ENCODE results near the gene SMC6.

The SMC6 gene

DNA sequence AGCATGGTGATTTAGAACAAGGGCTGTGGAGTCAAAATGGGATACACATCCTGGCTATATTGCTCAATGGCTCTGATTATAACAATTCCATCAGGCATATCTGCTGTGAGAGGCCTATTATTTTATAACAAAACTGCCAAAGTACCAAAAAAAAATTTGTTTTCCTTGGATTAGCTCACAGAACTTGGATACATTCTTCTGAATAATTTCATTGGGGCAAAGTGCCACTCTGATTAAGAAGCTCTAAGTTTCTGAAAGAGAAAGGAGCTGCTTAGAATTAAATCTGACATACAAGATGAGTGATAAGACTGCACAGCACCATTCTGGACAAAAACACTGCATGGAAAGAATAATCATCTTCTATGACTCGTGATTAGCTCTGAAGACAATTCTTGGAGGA lies 85.7 kb downstream of the SMC6 start:
- no peak for DNase-seq (ENCODE audit: low read depth, low spot score)
- Histone ChIP-seq H3K4me1 (ENCODE audit: insufficient read depth, insufficient read length) (no peaks in the 10 kb centered on the region), H3K9me3 (ENCODE audit: insufficient read depth, low read length) (no peaks in the 10 kb centered on the region), H3K4me3 (ENCODE audit: insufficient read length, low read depth) (no peak overlapping the region), H3K36me3 (ENCODE audit: insufficient read depth, insufficient read length, low read length) (peaks cover 47% of the 10 kb centered on the region), H3K27me3 (ENCODE audit: insufficient read depth, insufficient read length) (no peaks in the 10 kb centered on the region), H3K9ac (ENCODE audit: insufficient read length, low read depth) (no peak overlapping the region)
- TF ChIP-seq YY1 (IDR thresholded peaks at IDR 0.05; ENCODE audit: insufficient read depth, insufficient read length) (no peak), SUZ12 (IDR thresholded peaks at IDR 0.05; ENCODE audit: extremely low read depth, insufficient read depth, insufficient read length) (no peak)

DNA sequence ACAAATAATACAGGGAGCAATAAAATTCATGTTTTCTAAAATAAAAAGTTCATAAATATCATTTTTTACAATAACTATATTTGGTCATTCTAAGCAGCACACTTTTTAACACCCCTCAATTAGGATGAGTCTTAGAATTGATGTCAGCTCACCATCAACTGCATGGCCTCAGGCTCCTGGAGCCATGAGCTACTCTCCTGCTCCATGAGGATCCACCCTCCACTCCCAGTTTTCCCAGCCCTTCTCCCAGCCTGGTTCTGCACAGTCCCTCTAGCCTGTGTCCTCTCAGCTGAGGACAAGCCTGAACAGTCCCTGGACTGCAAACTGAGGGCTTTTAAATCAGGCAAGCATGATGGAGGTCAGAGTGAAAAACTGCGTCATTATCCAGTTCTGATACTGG lies 89.1 kb downstream of the SMC6 start:
- Histone ChIP-seq H3K36me3 (ENCODE audit: insufficient read depth, insufficient read length, low read length) (peaks cover 45% of the 10 kb centered on the region), H3K27me3 (ENCODE audit: insufficient read depth, insufficient read length) (no peaks in the 10 kb centered on the region), H3K4me1 (ENCODE audit: insufficient read depth, insufficient read length) (no peaks in the 10 kb centered on the region), H3K9me3 (ENCODE audit: insufficient read depth, low read length) (no peaks in the 10 kb centered on the region), H3K9ac (ENCODE audit: insufficient read length, low read depth) (no peak overlapping the region), H3K4me3 (ENCODE audit: insufficient read length, low read depth) (no peak overlapping the region)
- no peak for DNase-seq (ENCODE audit: low read depth, low spot score)
- no peak for TF ChIP-seq SUZ12 (IDR thresholded peaks at IDR 0.05; ENCODE audit: extremely low read depth, insufficient read depth, insufficient read length)
- TF ChIP-seq YY1 (IDR thresholded peaks at IDR 0.05; ENCODE audit: insufficient read depth, insufficient read length), result no peak

DNA sequence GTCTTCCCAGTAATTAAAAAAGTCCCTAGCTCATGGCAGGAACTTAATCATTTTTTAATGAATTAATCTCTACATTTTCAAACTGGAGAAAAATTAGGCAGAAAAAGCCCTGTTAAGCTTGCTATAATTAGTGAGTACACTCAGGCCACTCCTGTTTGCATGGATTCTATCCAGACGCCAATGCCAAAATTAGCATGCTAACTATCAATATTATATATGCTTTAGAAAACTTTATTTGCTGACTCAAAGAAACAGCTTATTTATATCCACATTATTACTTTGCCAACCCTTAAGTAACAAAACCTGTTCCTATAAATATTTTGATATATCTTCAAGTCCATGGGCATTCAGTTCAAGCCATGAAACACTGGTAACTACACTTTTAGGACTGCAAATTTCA lies 90.9 kb downstream of the SMC6 start:
- no peak for TF ChIP-seq ZNF274 (IDR thresholded peaks at IDR 0.05; ENCODE audit: low read depth, low read length)
- H3K9ac ChIP-seq (ENCODE audit: insufficient read length, low read depth), result no peak overlapping the region
- no peaks in the 10 kb centered on the region for H3K27me3 ChIP-seq (ENCODE audit: insufficient read depth, insufficient read length)
- H3K4me1 ChIP-seq (ENCODE audit: insufficient read depth, insufficient read length), result no peaks in the 10 kb centered on the region
- H3K4me3 ChIP-seq (ENCODE audit: insufficient read length, low read depth), result no peak overlapping the region
- H3K9me3 ChIP-seq (ENCODE audit: insufficient read depth, low read length), result no peaks in the 10 kb centered on the region
- peaks cover 38% of the 10 kb centered on the region for H3K36me3 ChIP-seq (ENCODE audit: insufficient read depth, insufficient read length, low read length)
- no peak for DNase-seq (ENCODE audit: low read depth, low spot score)

DNA sequence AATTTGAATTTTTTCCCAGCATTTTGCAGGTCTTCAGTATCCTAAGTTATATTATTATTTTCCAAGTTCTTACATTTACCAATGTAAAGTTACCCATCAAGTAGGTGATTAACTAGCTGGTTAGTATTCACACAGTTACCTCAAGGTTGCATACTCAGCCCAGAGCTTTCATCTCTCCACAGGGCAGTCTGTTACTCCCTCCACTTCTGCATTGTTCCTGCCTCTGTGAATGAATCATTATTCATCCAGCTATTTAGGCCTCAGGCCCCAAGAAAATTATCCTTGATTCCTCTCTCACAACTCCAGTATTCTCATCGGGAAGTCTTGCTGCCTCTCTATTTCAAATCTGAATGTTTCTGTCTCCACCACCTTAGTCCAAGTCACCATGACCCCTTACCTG lies 92.2 kb downstream of the SMC6 start:
- H3K27me3 ChIP-seq (ENCODE audit: insufficient read depth, insufficient read length), result no peaks in the 10 kb centered on the region
- TF ChIP-seq SUZ12 (IDR thresholded peaks at IDR 0.05; ENCODE audit: extremely low read depth, insufficient read depth, insufficient read length), result no peak
- TF ChIP-seq YY1 (IDR thresholded peaks at IDR 0.05; ENCODE audit: insufficient read depth, insufficient read length), result no peak
- no peak for TF ChIP-seq ZNF274 (IDR thresholded peaks at IDR 0.05; ENCODE audit: low read depth, low read length)
- H3K36me3 ChIP-seq (ENCODE audit: insufficient read depth, insufficient read length, low read length), result peaks cover 32% of the 10 kb centered on the region
- H3K9me3 ChIP-seq (ENCODE audit: insufficient read depth, low read length), result no peaks in the 10 kb centered on the region
- no peak overlapping the region for H3K9ac ChIP-seq (ENCODE audit: insufficient read length, low read depth)
- no peaks in the 10 kb centered on the region for H3K4me1 ChIP-seq (ENCODE audit: insufficient read depth, insufficient read length)
- H3K4me3 ChIP-seq (ENCODE audit: insufficient read length, low read depth), result no peak overlapping the region
- no peak for DNase-seq (ENCODE audit: low read depth, low spot score)

DNA sequence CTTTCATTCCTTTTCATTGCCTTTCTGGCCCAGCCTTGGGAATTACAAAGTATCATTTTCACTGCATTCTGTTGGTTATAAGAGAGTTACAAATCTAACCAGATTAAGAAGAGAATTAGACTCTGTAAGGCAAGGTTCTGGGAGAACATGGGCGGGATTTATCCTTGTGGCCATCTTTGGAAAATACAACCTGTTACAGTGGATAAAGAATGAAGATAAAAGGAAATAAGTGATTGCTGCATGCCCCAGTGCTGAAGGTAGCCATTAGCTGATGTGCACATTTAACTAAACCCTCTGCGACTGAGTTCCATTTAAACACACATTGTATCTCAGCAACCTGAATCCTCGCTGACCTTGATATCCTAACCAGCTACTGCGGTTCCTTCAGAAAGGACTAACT lies 93.4 kb downstream of the SMC6 start:
- Histone ChIP-seq H3K27me3 (ENCODE audit: insufficient read depth, insufficient read length) (no peaks in the 10 kb centered on the region), H3K36me3 (ENCODE audit: insufficient read depth, insufficient read length, low read length) (peaks cover 20% of the 10 kb centered on the region), H3K4me1 (ENCODE audit: insufficient read depth, insufficient read length) (no peaks in the 10 kb centered on the region), H3K4me3 (ENCODE audit: insufficient read length, low read depth) (no peak overlapping the region), H3K9ac (ENCODE audit: insufficient read length, low read depth) (no peak overlapping the region), H3K9me3 (ENCODE audit: insufficient read depth, low read length) (no peaks in the 10 kb centered on the region)
- no peak for DNase-seq (ENCODE audit: low read depth, low spot score)
- TF ChIP-seq YY1 (IDR thresholded peaks at IDR 0.05; ENCODE audit: insufficient read depth, insufficient read length) (no peak), SUZ12 (IDR thresholded peaks at IDR 0.05; ENCODE audit: extremely low read depth, insufficient read depth, insufficient read length) (no peak), ZNF274 (IDR thresholded peaks at IDR 0.05; ENCODE audit: low read depth, low read length) (no peak)

DNA sequence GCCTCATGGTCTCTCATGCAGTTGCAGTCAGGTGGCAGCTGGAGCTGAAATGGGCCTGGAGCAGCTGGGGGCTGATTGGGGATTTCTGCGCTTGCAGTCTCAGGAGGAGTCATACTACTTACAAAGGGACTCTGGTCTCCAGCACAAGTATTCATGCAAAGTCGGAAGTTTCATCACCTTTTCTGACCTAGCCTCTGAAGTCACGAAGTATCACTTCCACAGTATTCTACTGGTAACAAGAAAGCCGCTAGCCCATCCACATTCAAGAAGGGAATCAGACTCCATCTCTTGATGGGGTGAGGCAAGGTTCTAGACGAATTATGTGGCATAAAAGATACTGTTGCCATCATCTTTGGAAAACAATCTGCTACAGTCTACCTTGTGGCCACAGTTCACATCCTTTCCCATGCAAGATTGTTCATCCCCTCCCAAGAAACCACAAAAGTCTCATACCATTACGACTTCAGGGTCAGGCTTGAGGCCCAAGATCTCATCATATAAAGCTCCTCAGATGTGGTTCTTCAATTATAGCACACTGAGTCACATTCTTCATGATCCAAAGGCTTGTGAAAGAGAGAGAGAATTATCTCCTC lies 95.3 kb downstream of the SMC6 start:
- no peak overlapping the region for H3K9ac ChIP-seq (ENCODE audit: insufficient read length, low read depth)
- no peak for TF ChIP-seq ZNF274 (IDR thresholded peaks at IDR 0.05; ENCODE audit: low read depth, low read length)
- TF ChIP-seq YY1 (IDR thresholded peaks at IDR 0.05; ENCODE audit: insufficient read depth, insufficient read length), result no peak
- TF ChIP-seq SUZ12 (IDR thresholded peaks at IDR 0.05; ENCODE audit: extremely low read depth, insufficient read depth, insufficient read length), result no peak
- no peaks in the 10 kb centered on the region for H3K27me3 ChIP-seq (ENCODE audit: insufficient read depth, insufficient read length)
- H3K4me1 ChIP-seq (ENCODE audit: insufficient read depth, insufficient read length), result no peaks in the 10 kb centered on the region
- no peak for DNase-seq (ENCODE audit: low read depth, low spot score)
- H3K9me3 ChIP-seq (ENCODE audit: insufficient read depth, low read length), result no peaks in the 10 kb centered on the region
- no peak overlapping the region for H3K4me3 ChIP-seq (ENCODE audit: insufficient read length, low read depth)
- peaks cover 11% of the 10 kb centered on the region for H3K36me3 ChIP-seq (ENCODE audit: insufficient read depth, insufficient read length, low read length)

DNA sequence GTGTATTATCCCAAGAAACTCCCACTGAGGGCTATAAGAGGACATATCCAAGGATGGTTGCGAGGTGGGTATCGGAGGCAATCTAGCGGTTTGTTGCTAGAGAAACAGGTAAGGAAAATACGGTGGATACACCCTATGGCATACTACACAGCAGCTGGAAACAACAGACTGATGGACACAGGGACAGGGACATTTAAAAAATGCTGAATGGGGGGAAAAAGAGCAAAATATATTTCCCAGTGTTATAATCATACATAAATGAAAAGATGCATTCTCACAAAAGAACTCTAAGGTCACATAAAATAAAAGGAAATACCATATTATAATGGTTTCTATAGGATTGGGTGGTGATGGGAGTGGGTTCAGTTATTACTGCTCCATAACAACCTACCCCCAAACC lies 95.9 kb downstream of the SMC6 start:
- DNase-seq (ENCODE audit: low read depth, low spot score), result no peak
- H3K27me3 ChIP-seq (ENCODE audit: insufficient read depth, insufficient read length), result no peaks in the 10 kb centered on the region
- no peaks in the 10 kb centered on the region for H3K9me3 ChIP-seq (ENCODE audit: insufficient read depth, low read length)

More for the DNA sequence above, 95.9 kb downstream of the SMC6 start:
- no peak overlapping the region for H3K9ac ChIP-seq (ENCODE audit: insufficient read length, low read depth)
- no peak overlapping the region for H3K4me3 ChIP-seq (ENCODE audit: insufficient read length, low read depth)
- TF ChIP-seq YY1 (IDR thresholded peaks at IDR 0.05; ENCODE audit: insufficient read depth, insufficient read length) (no peak), SUZ12 (IDR thresholded peaks at IDR 0.05; ENCODE audit: extremely low read depth, insufficient read depth, insufficient read length) (no peak), ZNF274 (IDR thresholded peaks at IDR 0.05; ENCODE audit: low read depth, low read length) (no peak)
- peaks cover 11% of the 10 kb centered on the region for H3K36me3 ChIP-seq (ENCODE audit: insufficient read depth, insufficient read length, low read length)
- no peaks in the 10 kb centered on the region for H3K4me1 ChIP-seq (ENCODE audit: insufficient read depth, insufficient read length)
